IMR-90 (cell line): ENCODE data around the gene IL10. TPM values are rescaled to one million over a fixed set of nuclear protein-coding genes. Genes with fewer than 3 reads are reported as not detected.

Experiments
- ATAC-seq: fragments of 200-7000 bp; cut with Tn5 transposase; 2 replicates; pipeline ENCODE4 v1.9.1; 2020; ENCODE audit warnings: low read depth, mild to moderate bottlenecking, moderate library complexity
- BruUV-seq: library from RNA; stranded (reverse); fragments of 400-500 nt; replicated peaks from 2 replicates; lab custom pipeline; 2021; lab: Mats Ljungman, UMichigan
- CTCF ChIA-PET: fragments of 300-600 bp; formaldehyde crosslinking; extraction: SDS; loops from one replicate; lab custom pipeline; 2021; ENCODE audit warnings: antibody characterized with exemption; lab: Yijun Ruan, JAX
- POLR2A ChIA-PET: fragments of 300-600 bp; sonication (Branson Sonifier 250); formaldehyde crosslinking; loops from one replicate; lab custom pipeline; 2022; ENCODE audit warnings: antibody characterized with exemption; ENCODE audit not compliant: unreplicated experiment; lab: Charles Lee
- DNase-seq: peaks from one replicate; pipeline ENCODE4 v3.0.0; 2013
- H2AFZ ChIP-seq: replicated peaks from 2 replicates; pipeline ENCODE3; 2013; ENCODE audit warnings: low read length, mild to moderate bottlenecking; ENCODE audit not compliant: poor library complexity
- H2AK5ac ChIP-seq: 2 replicates; pipeline ENCODE4 v1.6.1; 2013; ENCODE audit warnings: low read depth, low read length, inconsistent platforms
- H2AK9ac ChIP-seq: replicated peaks from 2 replicates; pipeline ENCODE3; 2013; ENCODE audit warnings: mild to moderate bottlenecking, low read depth, low read length, moderate library complexity; ENCODE audit not compliant: poor library complexity
- H2BK120ac ChIP-seq: 2 replicates; pipeline ENCODE4 v1.6.1; 2013; ENCODE audit warnings: low read depth, low read length, inconsistent platforms
- H2BK15ac ChIP-seq: 3 replicates; pipeline ENCODE4 v1.6.1; 2013; ENCODE audit warnings: low read depth, low read length, inconsistent platforms
- H2BK20ac ChIP-seq: 2 replicates; pipeline ENCODE4 v1.6.1; 2013; ENCODE audit warnings: low read depth, mild to moderate bottlenecking, inconsistent platforms, low read length, moderate library complexity
- H2BK5ac ChIP-seq: 2 replicates; pipeline ENCODE4 v1.6.1; 2013; ENCODE audit warnings: mild to moderate bottlenecking, low read depth, low read length, inconsistent platforms; ENCODE audit not compliant: poor library complexity, severe bottlenecking
- H3K14ac ChIP-seq: replicated peaks from 2 replicates; pipeline ENCODE4 v1.6.1; 2013; ENCODE audit warnings: low read depth, low read length, inconsistent platforms
- H3K18ac ChIP-seq: 2 replicates; pipeline ENCODE4 v1.6.1; 2013; ENCODE audit warnings: low read depth, low read length, control low read depth
- H3K23ac ChIP-seq: 2 replicates; pipeline ENCODE4 v1.6.1; 2013; ENCODE audit warnings: low read depth, low read length, inconsistent platforms
- H3K27ac ChIP-seq: 2 replicates; pipeline ENCODE4 v1.5.1; 2013; ENCODE audit warnings: mild to moderate bottlenecking, control low read depth, low read length; ENCODE audit not compliant: insufficient read depth
- H3K27me3 ChIP-seq: 2 replicates; pipeline ENCODE4 v1.6.1; 2013; ENCODE audit warnings: low read length; ENCODE audit not compliant: control insufficient read depth, insufficient read depth
- H3K36me3 ChIP-seq: 2 replicates; pipeline ENCODE4 v1.6.1; 2013; ENCODE audit warnings: low read length, mixed read lengths; ENCODE audit not compliant: control insufficient read depth, insufficient read depth
- H3K4ac ChIP-seq: 2 replicates; pipeline ENCODE4 v1.6.1; 2013; ENCODE audit warnings: low read depth, low read length, inconsistent platforms
- H3K4me1 ChIP-seq: 2 replicates; pipeline ENCODE4 v1.6.1; 2013; ENCODE audit warnings: low read length, mixed read lengths; ENCODE audit not compliant: control insufficient read depth, insufficient read depth
- H3K4me2 ChIP-seq: 2 replicates; pipeline ENCODE4 v1.6.1; 2013; ENCODE audit warnings: low read depth, mild to moderate bottlenecking, control low read depth, low read length, moderate library complexity
- H3K4me3 ChIP-seq: 2 replicates; pipeline ENCODE4 v1.5.1; 2013; ENCODE audit warnings: low read depth, mild to moderate bottlenecking, control low read depth, low read length, moderate library complexity; ENCODE audit not compliant: insufficient read depth
- H3K56ac ChIP-seq: 2 replicates; pipeline ENCODE4 v1.6.1; 2013; ENCODE audit warnings: low read length, inconsistent platforms; ENCODE audit not compliant: insufficient read depth; ENCODE audit errors: extremely low read depth
- H3K79me1 ChIP-seq, 2 experiments: 2 replicates each; pipeline ENCODE4 v1.6.1; 2013; ENCODE audit warnings: low read length in 2 of 2, inconsistent platforms in 1 of 2, low read depth in 1 of 2
- H3K9ac ChIP-seq: 2 replicates; pipeline ENCODE4 v1.6.1; 2013; ENCODE audit warnings: low read depth, low read length, control low read depth
- H3K9me1 ChIP-seq: 2 replicates; pipeline ENCODE4 v1.6.1; 2013; ENCODE audit warnings: low read length, inconsistent platforms; ENCODE audit not compliant: insufficient read depth
- H3K9me3 ChIP-seq: 2 replicates; pipeline ENCODE4 v1.6.1; 2013; ENCODE audit warnings: low read length; ENCODE audit not compliant: control insufficient read depth, insufficient read depth
- H4K20me1 ChIP-seq: 2 replicates; pipeline ENCODE4 v1.6.1; 2013; ENCODE audit warnings: low read length, inconsistent platforms; ENCODE audit not compliant: insufficient read depth
- H4K5ac ChIP-seq: 2 replicates; pipeline ENCODE4 v1.6.1; 2013; ENCODE audit warnings: mild to moderate bottlenecking, low read depth, low read length, control low read depth
- H4K8ac ChIP-seq, 2 experiments: 2 replicates each; pipeline ENCODE4 v1.6.1; 2013; ENCODE audit warnings: low read depth in 2 of 2, low read length in 2 of 2, control low read depth in 1 of 2, inconsistent platforms in 1 of 2
- H4K91ac ChIP-seq: 2 replicates; pipeline ENCODE4 v1.6.1; 2013; ENCODE audit warnings: low read depth, low read length, inconsistent platforms; ENCODE audit not compliant: insufficient read depth
- MAZ ChIP-seq: IDR thresholded peaks from 2 replicates; pipeline ENCODE4 v1.6.1; 2012; ENCODE audit warnings: low read depth, mild to moderate bottlenecking, low read length, improper control_type of control experiment, moderate library complexity, borderline replicate concordance
- RAD21 ChIP-seq: IDR thresholded peaks from 2 replicates; pipeline ENCODE4 v1.6.1; 2012; ENCODE audit warnings: low read length, improper control_type of control experiment
- WGBS, 2 experiments: methylation state at CpG; one replicate each; pipeline versions ENCODE4 v1.1.5 to v1.1.7; 2013; ENCODE audit warnings: missing lambda C conversion rate in 2 of 2; ENCODE audit not compliant: insufficient read length in 1 of 2; ENCODE audit errors: extremely low coverage in 2 of 2; 5-methylcytosine and 5-hydroxymethylcytosine counted together
- dilution Hi-C: fragments of 300-500 bp; cut with HindIII; formaldehyde crosslinking; loops from one replicate; pipeline ENCODE4 v1.14.3; 2018; ENCODE audit warnings: low sequenced_read_pairs; ENCODE audit not compliant: unreplicated experiment
- in situ Hi-C: fragments of 300-500 bp; cut with MboI; formaldehyde crosslinking; loops from 3 replicates; pipeline ENCODE4 v1.14.3; 2019; ENCODE audit warnings: low sequenced_read_pairs, inconsistent platforms, mixed read lengths
- intact Hi-C: fragments of 100-400 bp; cut with micrococcal nuclease; formaldehyde crosslinking; loops from 2 replicates; pipeline ENCODE4 v1.10.0; 2022
- polyA plus RNA-seq, 3 experiments: library from polyadenylated mRNA; depleted of rRNA; stranded (reverse); fragments of >200 nt; gene quantifications; 2 replicates each; pipeline ENCODE4 v1.2.3, GENCODE V29; 2012; ENCODE audit warnings: low replicate concordance in 1 of 3
- total RNA-seq: library from RNA; depleted of rRNA; stranded (reverse); fragments of >200 nt; gene quantifications from 2 replicates; pipeline ENCODE4 v1.2.3, GENCODE V29; 2012
- TF ChIP-seq, protein P1 (sequence below): fragments of 150-350 bp; IDR thresholded peaks from 2 replicates; pipeline ENCODE4 v1.6.1; 2016; ENCODE audit warnings: low read depth, mild to moderate bottlenecking, low read length, moderate library complexity, borderline replicate concordance
- TF ChIP-seq, protein P2 (sequence below): conservative IDR thresholded peaks from 2 replicates; pipeline ENCODE4 v1.5.1; 2012; ENCODE audit warnings: mild to moderate bottlenecking, low read depth, low read length, improper control_type of control experiment

IL10 gene
- total and polyA plus RNA-seq, 2 of the 4 experiments (the other 2 are of a cell fraction), result not detected

DNA sequence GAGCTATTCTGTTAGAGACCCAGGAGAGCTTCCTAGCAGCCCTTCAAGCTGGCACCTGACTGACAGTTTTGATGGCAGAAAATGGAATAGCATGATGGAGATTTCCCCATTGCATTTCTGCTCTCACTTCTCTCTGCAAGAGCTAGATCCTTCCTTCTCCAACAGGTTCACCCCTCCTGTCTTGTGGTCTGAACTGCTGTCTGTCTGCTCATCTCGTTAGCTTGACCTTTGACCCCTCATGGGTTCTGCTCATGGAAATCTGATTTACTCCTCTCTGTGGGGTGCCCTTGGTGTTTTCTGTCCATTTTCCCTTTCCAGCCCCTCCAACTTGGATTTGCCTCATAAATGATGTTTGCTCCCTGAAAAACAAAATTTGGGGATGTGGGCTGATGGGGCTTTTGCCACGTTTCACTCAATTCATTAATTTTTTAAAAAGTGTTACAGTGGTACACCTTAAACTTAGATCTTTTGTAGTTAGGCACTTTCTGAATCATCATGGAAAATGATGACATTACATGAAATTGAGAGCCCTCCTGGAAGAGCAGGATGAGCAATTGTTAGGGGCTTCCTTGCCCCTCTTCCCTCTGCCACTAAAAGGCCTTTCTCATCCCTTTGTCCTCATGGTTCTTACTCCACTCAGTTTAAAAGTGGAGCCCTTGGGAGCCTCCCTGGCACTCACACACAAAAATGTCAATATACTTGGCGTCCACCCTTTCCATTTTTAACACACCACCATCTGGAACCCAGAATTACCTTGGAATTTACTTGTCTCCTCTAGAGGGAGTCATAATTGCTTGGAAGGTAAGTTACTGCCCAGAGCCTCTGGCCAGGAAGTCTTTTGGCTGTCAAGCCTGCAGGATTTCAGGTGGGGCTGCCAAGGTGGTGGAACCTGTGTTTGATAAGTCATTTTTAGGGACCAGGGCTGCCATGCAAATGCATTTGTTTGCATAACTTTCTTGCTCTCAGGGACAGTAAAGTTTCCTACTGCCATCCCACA is 33.6 kb downstream of the IL10 start:
- ChIA-PET POLR2A (no interaction called here), CTCF (interaction anchor here (1.7 kb wide), 1 partner anchor 71 kb away, joined by 7 read pairs; no protein-coding TSS in a partner anchor)
- Histone ChIP-seq H4K8ac (no peak overlapping the region), H3K18ac (no peak overlapping the region), H3K79me1 (peaks cover 0 to 41% of the 10 kb centered on the region in 2 experiments; a peak in 2 of 4 replicates), H3K9me3 (no peaks in the 10 kb centered on the region), H3K9ac (no peak overlapping the region), H3K9me1 (peaks cover 21% of the 10 kb centered on the region), H4K20me1 (peaks cover 14% of the 10 kb centered on the region; the same call in 1 of the 2 replicates), H2BK20ac (no peak overlapping the region), H2BK5ac (no peak overlapping the region), H3K14ac (no peak overlapping the region), H3K4me3 (no peak overlapping the region), H3K56ac (no peak overlapping the region), H4K91ac (no peak overlapping the region), H3K4ac (no peak overlapping the region), H2BK15ac (no peak overlapping the region), H4K5ac (no peak overlapping the region), H2AFZ (no peak overlapping the region), H2BK120ac (no peak overlapping the region), H3K36me3 (peaks cover 15% of the 10 kb centered on the region), H3K23ac (no peak overlapping the region), H3K27me3 (no peaks in the 10 kb centered on the region), H3K4me2 (no peak overlapping the region), H2AK9ac (no peak overlapping the region), H3K27ac (no peak overlapping the region), H3K4me1 (peaks cover 13% of the 10 kb centered on the region), H2AK5ac (no peak overlapping the region)
- BruUV-seq, result no TSS peak
- intact Hi-C loops (loop anchor here (5.0 to 10.0 kb wide), 2 partner anchors 246 to 764 kb away; no protein-coding TSS in a partner anchor), dilution Hi-C loops (no loop called here), in situ Hi-C loops (loop anchor here (5.0 kb wide), 2 partner anchors 69 to 174 kb away; no protein-coding TSS in a partner anchor)
- WGBS, 2 experiments, result 20% methylated on average over 1 of the region's 3 CpGs; no CpG with 5 or more reads in 1 of the 2 experiments
- TF ChIP-seq, protein P1, sequence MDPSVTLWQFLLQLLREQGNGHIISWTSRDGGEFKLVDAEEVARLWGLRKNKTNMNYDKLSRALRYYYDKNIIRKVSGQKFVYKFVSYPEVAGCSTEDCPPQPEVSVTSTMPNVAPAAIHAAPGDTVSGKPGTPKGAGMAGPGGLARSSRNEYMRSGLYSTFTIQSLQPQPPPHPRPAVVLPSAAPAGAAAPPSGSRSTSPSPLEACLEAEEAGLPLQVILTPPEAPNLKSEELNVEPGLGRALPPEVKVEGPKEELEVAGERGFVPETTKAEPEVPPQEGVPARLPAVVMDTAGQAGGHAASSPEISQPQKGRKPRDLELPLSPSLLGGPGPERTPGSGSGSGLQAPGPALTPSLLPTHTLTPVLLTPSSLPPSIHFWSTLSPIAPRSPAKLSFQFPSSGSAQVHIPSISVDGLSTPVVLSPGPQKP, result no peak
- TF ChIP-seq, protein P2, sequence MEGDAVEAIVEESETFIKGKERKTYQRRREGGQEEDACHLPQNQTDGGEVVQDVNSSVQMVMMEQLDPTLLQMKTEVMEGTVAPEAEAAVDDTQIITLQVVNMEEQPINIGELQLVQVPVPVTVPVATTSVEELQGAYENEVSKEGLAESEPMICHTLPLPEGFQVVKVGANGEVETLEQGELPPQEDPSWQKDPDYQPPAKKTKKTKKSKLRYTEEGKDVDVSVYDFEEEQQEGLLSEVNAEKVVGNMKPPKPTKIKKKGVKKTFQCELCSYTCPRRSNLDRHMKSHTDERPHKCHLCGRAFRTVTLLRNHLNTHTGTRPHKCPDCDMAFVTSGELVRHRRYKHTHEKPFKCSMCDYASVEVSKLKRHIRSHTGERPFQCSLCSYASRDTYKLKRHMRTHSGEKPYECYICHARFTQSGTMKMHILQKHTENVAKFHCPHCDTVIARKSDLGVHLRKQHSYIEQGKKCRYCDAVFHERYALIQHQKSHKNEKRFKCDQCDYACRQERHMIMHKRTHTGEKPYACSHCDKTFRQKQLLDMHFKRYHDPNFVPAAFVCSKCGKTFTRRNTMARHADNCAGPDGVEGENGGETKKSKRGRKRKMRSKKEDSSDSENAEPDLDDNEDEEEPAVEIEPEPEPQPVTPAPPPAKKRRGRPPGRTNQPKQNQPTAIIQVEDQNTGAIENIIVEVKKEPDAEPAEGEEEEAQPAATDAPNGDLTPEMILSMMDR, result peak; percentile 33
- TF ChIP-seq RAD21 (peak; percentile 25), MAZ (no peak)
- DNase-seq (peak; percentile 28), ATAC-seq (no peak)
